HG03045 (cell line): ENCODE results near the gene SHROOM3.

ENCODE experiments used
- ATAC-seq: cut with Tn5 transposase; IDR thresholded peaks from one replicate; pipeline ENCODE4 v1.9.1; 2021; ENCODE audit warnings: mild to moderate bottlenecking, moderate library complexity; ENCODE audit not compliant: unreplicated experiment

Gene SHROOM3

GRCh38 chr4:76616526-76616925 is 181.5 kb downstream of the SHROOM3 start:
- no peak for ATAC-seq

GRCh38 chr4:76620723-76621468 is 185.9 kb downstream of the SHROOM3 start:
- ATAC-seq = no peak

- no peak for ATAC-seq
These were observed 187.1 kb downstream of the SHROOM3 start for GRCh38 chr4:76622126-76622525.

- ATAC-seq = no peak
These were observed 187.7 kb downstream of the SHROOM3 start for GRCh38 chr4:76622717-76623116.

GRCh38 chr4:76623217-76624045 is 188.4 kb downstream of the SHROOM3 start:
- ATAC-seq = no peak

GRCh38 chr4:76624241-76624681 is 189.2 kb downstream of the SHROOM3 start:
- ATAC-seq = no peak

GRCh38 chr4:76624931-76625715 is 190.1 kb downstream of the SHROOM3 start:
- ATAC-seq = no peak

GRCh38 chr4:76626686-76627465 is 191.8 kb downstream of the SHROOM3 start:
- ATAC-seq = no peak

- ATAC-seq = no peak
These were observed 193.2 kb downstream of the SHROOM3 start for GRCh38 chr4:76628251-76628650.

GRCh38 chr4:76630741-76631140 is 195.7 kb downstream of the SHROOM3 start:
- no peak for ATAC-seq

- no peak for ATAC-seq
These were observed 199.2 kb downstream of the SHROOM3 start for GRCh38 chr4:76634220-76634619.

GRCh38 chr4:76637712-76638361 is 202.8 kb downstream of the SHROOM3 start:
- ATAC-seq = no peak

- no peak for ATAC-seq
These were observed 204.3 kb downstream of the SHROOM3 start for GRCh38 chr4:76639288-76639687.

GRCh38 chr4:76640353-76640910 is 205.4 kb downstream of the SHROOM3 start:
- no peak for ATAC-seq

GRCh38 chr4:76641351-76641750 is 206.3 kb downstream of the SHROOM3 start:
- no peak for ATAC-seq

GRCh38 chr4:76641758-76642157 is 206.7 kb downstream of the SHROOM3 start:
- ATAC-seq = no peak

- ATAC-seq = no peak
These were observed 209.9 kb downstream of the SHROOM3 start for GRCh38 chr4:76644831-76645485.

- no peak for ATAC-seq
These were observed 214.1 kb downstream of the SHROOM3 start for GRCh38 chr4:76649086-76649485.

- ATAC-seq = no peak
These were observed 216.6 kb downstream of the SHROOM3 start for GRCh38 chr4:76651616-76652015.
